Cortex of kidney (tissue), 1 donor: ENCODE measurements around the gene CDH11.

Experiments used
- DNase-seq: peaks from one replicate; lab custom pipeline; 2025; lab: John Stamatoyannopoulos, UW

Gene CDH11

DNA sequence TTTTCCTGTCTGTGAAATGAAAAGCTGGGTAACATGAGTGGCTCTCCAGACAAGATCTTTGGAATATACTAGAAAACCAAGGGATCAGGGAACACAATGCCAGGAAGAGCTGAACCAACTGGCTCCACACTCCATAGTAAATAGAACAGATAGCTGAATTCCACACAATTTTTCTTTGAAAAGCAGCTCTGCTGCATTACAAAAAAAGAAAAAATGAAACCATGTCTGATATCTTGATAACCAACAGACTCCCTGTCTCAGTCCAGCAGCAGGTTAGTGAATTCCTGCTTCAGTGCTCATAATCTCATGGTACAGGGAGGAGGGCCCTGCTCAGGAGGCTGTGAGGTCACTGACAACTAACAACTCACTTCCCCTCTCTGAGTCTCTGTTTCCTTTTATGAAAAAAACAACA lies 97.1 kb downstream of the CDH11 start:
- no peak for DNase-seq

DNA sequence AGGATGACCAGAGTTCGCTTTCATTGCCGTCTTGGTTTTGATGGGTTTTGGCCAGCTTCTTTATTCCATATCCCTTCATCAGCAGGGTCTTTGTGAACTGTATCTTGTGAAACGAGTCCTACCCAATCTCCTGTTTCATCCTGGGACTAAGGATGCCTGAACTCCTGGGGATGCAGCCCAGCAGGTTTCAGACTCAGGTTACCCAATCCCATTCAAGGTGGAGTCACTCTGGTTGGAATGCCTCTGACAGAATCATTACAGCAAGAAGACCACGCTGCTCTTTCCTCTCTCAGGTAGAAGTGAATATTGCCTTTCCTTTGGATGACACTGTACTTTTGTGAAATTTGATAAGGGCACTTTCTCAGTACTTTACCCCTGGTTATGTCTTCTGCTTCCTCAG lies 98.1 kb downstream of the CDH11 start:
- DNase-seq = no peak

- DNase-seq = no peak
Measured at GRCh38 chr16:65021852-65022595, 99.8 kb downstream of the CDH11 start.

DNA sequence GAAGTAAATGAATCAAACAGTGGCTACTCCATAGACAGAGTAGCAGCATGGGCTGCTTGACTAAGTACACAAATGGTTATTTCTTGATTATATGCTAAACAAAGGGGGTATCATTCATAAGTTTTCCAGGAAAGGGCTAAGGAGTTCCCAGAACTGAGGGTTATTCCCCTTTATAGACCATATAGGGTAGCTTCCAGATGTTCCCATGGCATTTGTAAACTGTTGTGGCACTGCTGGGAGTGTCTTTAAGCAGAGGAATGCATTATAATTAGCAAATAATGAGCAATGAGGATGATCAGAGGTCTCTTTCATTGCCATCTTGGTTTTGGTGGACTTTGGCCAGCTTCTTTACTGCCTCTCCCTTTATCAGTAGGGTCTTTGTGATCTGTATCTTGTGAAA lies 105.1 kb downstream of the CDH11 start:
- no peak for DNase-seq

DNA sequence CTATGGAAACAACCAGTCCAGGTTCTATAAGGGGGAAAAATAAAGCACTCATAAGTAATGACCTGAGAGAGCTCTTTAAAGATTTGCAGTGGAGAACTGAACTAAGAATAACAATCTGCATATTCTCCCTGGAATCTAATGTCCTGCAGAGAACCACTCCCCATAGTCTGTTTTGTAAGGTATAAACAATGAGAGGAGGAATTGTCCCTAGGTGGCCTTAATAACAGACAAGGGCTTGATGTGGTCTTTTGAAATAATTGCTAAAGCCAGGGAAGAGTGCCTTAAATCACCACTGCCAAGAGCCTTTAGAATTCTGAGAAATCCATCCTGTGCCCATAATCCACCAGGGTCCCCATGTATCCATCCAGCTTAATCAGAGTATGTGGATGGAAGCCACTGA lies 106.3 kb downstream of the CDH11 start:
- DNase-seq = no peak

- DNase-seq = no peak
Measured at GRCh38 chr16:65012357-65012756, 109.5 kb downstream of the CDH11 start.

- no peak for DNase-seq
Measured at GRCh38 chr16:65010125-65010524, 111.7 kb downstream of the CDH11 start.

GRCh38 chr16:65005696-65006095 lies 116.2 kb downstream of the CDH11 start:
- DNase-seq = no peak

DNA sequence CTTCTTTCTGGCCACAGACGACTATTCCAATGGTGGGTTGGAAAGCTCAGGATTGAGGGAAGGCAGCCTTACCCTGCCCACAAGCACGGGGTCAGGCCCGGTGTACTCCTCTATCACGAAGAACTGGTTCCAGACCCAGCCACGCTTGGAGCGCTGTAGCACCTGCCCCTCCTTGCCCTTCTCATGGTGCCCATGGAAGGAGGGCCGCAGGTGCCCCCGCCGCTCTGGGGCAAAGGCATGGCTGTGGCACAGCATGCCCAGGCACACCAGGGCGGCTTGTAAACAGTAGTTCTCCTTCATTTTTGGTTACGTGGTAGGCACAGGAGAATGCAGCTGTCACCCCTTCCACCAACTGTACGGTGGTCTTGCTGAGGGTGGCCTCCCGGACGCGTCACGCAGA lies 117.3 kb downstream of the CDH11 start:
- no peak for DNase-seq

- DNase-seq = no peak
Measured at GRCh38 chr16:65003621-65004020, 118.2 kb downstream of the CDH11 start.

- DNase-seq = no peak
Measured at GRCh38 chr16:65002265-65002664, 119.6 kb downstream of the CDH11 start.

GRCh38 chr16:65000654-65001053 lies 121.2 kb downstream of the CDH11 start:
- DNase-seq = no peak

GRCh38 chr16:64997751-64998150 lies 124.1 kb downstream of the CDH11 start:
- DNase-seq = no peak

- DNase-seq = no peak
Measured at GRCh38 chr16:64997121-64997520, 124.7 kb downstream of the CDH11 start.

GRCh38 chr16:64996641-64997040 lies 125.2 kb downstream of the CDH11 start:
- no peak for DNase-seq

DNA sequence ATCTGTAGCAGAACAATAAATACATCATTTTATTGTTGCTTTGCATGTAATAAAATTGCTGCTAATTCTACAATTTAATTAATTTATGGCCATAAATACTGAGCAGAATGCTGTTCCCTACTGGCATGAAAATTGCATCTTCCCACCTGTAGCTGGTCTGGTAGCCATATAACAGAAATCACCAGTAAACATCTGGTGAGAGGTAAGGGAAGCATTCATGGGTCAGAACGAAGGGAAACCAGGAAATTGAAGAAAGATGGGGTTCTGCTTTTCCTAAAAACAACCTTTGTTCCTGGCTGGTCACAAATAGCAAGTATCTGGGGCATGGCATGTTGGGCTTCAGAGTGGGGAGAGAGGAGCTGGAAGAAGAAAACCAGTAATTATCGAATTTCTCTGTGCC lies 128.4 kb downstream of the CDH11 start:
- no peak for DNase-seq

DNA sequence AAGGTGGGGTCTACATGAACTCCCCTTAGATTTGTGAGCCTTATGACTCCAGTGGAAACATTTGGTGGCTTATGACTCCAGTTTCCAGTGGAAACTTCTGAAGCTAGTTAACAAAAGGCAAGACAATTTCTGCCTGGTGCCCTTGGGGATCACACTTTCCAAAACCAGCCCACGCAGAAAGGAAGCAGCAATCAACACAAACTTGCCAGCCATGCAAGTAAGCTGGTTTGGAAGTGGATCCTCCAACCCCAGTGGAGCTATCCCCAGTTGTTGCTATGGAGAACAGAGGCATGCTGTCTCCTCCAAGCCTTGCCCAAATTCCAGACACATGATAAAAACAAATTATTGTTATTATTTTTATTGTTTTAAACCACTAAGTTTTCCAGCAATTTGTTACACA lies 130.9 kb downstream of the CDH11 start:
- DNase-seq = no peak

- DNase-seq = no peak
Measured at GRCh38 chr16:64990101-64990500, 131.8 kb downstream of the CDH11 start.

- no peak for DNase-seq
Measured at GRCh38 chr16:64989050-64989449, 132.8 kb downstream of the CDH11 start.

GRCh38 chr16:64983963-64984362 lies 137.9 kb downstream of the CDH11 start:
- DNase-seq = no peak

DNA sequence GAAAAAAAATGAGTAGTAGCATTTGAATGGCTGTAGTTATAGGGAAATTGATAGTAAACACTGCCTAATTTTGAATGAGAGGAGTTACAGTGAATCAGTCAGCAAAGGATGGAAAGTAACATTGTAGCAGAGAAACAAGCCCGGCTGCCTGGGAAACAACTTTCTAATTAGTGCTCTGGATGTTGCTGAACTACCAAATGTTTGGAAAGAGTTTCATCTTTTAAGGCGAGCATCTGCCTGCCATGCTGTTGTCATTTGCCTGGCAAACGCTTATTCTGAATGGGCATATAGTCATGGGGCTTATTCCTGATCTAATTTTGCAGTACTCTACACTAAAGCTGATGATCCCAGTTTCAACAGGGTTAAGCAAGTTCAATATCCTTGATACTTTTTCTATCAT lies 138.6 kb downstream of the CDH11 start:
- no peak for DNase-seq

GRCh38 chr16:64982581-64982980 lies 139.3 kb downstream of the CDH11 start:
- DNase-seq = no peak

GRCh38 chr16:64981568-64982281 lies 140.1 kb downstream of the CDH11 start:
- DNase-seq = no peak
